Type B pancreatic cell (in vitro differentiated cells): Measurements from ENCODE around the gene JAZF1. TPM values are rescaled to one million over a fixed set of nuclear protein-coding genes. Genes with fewer than 3 reads are reported as not detected.

Experiments used
- DNase-seq: peaks from one replicate; pipeline ENCODE4 v3.0.0; 2021; ENCODE audit warnings: mixed read lengths; ENCODE audit not compliant: unreplicated experiment; ENCODE audit errors: extremely low spot score
- H3K27ac Mint-ChIP-seq: 2 replicates; pipeline ENCODE4 v1.8.0; 2021; ENCODE audit warnings: mild to moderate bottlenecking, mixed read lengths
- H3K27me3 Mint-ChIP-seq: 2 replicates; pipeline ENCODE4 v1.8.0; 2021; ENCODE audit warnings: mixed read lengths
- H3K36me3 Mint-ChIP-seq: 2 replicates; pipeline ENCODE4 v1.8.0; 2021; ENCODE audit warnings: mixed read lengths
- H3K4me1 Mint-ChIP-seq: one replicate; pipeline ENCODE4 v1.8.0; 2021; ENCODE audit warnings: mixed read lengths; ENCODE audit not compliant: unreplicated experiment
- H3K4me3 Mint-ChIP-seq: 2 replicates; pipeline ENCODE4 v1.8.0; 2021; ENCODE audit warnings: mild to moderate bottlenecking, mixed read lengths
- H3K9me3 Mint-ChIP-seq: 2 replicates; pipeline ENCODE4 v1.8.0; 2021; ENCODE audit warnings: mixed read lengths
- total RNA-seq: library from RNA; stranded (reverse); gene quantifications from 2 replicates; pipeline ENCODE4 v1.2.1, GENCODE V29; 2021; ENCODE audit warnings: low replicate concordance
- TF ChIP-seq, protein P1 (sequence below): fragments of 200-600 bp; sonication (generic); conservative IDR thresholded peaks from 2 replicates; pipeline ENCODE4 v1.5.0; 2021; ENCODE audit warnings: antibody characterized with exemption, mild to moderate bottlenecking

The JAZF1 gene
- total RNA-seq, 1 donor from 2014 or later = 4.9 TPM

GRCh38 chr7:27953361-27953760 is 227.2 kb downstream of the JAZF1 start:
- TF ChIP-seq, protein P1, sequence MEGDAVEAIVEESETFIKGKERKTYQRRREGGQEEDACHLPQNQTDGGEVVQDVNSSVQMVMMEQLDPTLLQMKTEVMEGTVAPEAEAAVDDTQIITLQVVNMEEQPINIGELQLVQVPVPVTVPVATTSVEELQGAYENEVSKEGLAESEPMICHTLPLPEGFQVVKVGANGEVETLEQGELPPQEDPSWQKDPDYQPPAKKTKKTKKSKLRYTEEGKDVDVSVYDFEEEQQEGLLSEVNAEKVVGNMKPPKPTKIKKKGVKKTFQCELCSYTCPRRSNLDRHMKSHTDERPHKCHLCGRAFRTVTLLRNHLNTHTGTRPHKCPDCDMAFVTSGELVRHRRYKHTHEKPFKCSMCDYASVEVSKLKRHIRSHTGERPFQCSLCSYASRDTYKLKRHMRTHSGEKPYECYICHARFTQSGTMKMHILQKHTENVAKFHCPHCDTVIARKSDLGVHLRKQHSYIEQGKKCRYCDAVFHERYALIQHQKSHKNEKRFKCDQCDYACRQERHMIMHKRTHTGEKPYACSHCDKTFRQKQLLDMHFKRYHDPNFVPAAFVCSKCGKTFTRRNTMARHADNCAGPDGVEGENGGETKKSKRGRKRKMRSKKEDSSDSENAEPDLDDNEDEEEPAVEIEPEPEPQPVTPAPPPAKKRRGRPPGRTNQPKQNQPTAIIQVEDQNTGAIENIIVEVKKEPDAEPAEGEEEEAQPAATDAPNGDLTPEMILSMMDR = no peak
- Mint-ChIP-seq H3K4me1 (no peaks in the 10 kb centered on the region), H3K4me3 (no peak overlapping the region), H3K36me3 (no peaks in the 10 kb centered on the region), H3K27ac (no peak overlapping the region), H3K9me3 (no peaks in the 10 kb centered on the region), H3K27me3 (no peaks in the 10 kb centered on the region)
- DNase-seq = no peak

- TF ChIP-seq, protein P1 = no peak
- no peak overlapping the region for H3K27ac Mint-ChIP-seq
- no peak overlapping the region for H3K4me3 Mint-ChIP-seq
- DNase-seq = no peak
- H3K9me3 Mint-ChIP-seq = no peaks in the 10 kb centered on the region
- peaks cover 3% of the 10 kb centered on the region for H3K27me3 Mint-ChIP-seq
- H3K36me3 Mint-ChIP-seq = no peaks in the 10 kb centered on the region
- H3K4me1 Mint-ChIP-seq = no peaks in the 10 kb centered on the region
These were observed 227.9 kb downstream of the JAZF1 start for GRCh38 chr7:27952456-27953285.

DNA sequence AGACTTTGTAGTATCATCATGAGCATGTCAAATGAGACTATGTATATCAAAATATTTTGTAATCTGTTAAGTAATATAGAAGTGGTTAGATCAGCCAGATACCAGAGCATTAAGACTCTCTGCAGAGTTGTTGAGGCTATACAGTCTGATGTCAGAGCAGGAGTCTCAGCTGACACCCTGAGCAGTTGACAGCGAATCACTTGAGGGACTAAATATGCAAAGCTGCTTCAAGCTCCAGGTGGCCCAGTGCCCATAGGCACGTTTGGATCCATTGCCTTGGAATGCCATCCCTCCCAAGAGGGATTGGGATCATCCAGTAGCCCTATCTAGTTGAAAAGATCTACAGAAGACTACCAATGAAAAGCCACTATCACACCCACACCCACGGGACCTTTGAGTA is 230.5 kb downstream of the JAZF1 start:
- Mint-ChIP-seq H3K27ac (no peak overlapping the region), H3K27me3 (peaks cover 6% of the 10 kb centered on the region), H3K4me3 (no peak overlapping the region), H3K4me1 (no peaks in the 10 kb centered on the region), H3K36me3 (no peaks in the 10 kb centered on the region), H3K9me3 (no peaks in the 10 kb centered on the region)
- TF ChIP-seq, protein P1 = no peak
- DNase-seq = no peak

GRCh38 chr7:27948861-27949260 is 231.7 kb downstream of the JAZF1 start:
- no peak overlapping the region for H3K4me3 Mint-ChIP-seq
- TF ChIP-seq, protein P1 = no peak
- DNase-seq = no peak
- H3K9me3 Mint-ChIP-seq = no peaks in the 10 kb centered on the region
- H3K36me3 Mint-ChIP-seq = no peaks in the 10 kb centered on the region
- peaks cover 6% of the 10 kb centered on the region for H3K27me3 Mint-ChIP-seq
- H3K27ac Mint-ChIP-seq = no peak overlapping the region
- peaks cover 3% of the 10 kb centered on the region for H3K4me1 Mint-ChIP-seq

GRCh38 chr7:27947586-27948278 is 232.9 kb downstream of the JAZF1 start:
- Mint-ChIP-seq H3K4me3 (no peak overlapping the region), H3K36me3 (no peaks in the 10 kb centered on the region), H3K27ac (no peak overlapping the region), H3K27me3 (peaks cover 6% of the 10 kb centered on the region), H3K4me1 (peaks cover 14% of the 10 kb centered on the region), H3K9me3 (no peaks in the 10 kb centered on the region)
- DNase-seq = no peak
- TF ChIP-seq, protein P1 = no peak
